HEK293T (cell line): ENCODE data around the gene TTLL11.

Experiments
- ELF4 ChIP-seq: fragments of 450-650 bp; IDR thresholded peaks from 2 replicates; pipeline ENCODE4 v1.6.1; 2017; ENCODE audit warnings: antibody characterized with exemption
- FOXA1 ChIP-seq: fragments of 450-650 bp; IDR thresholded peaks from 2 replicates; pipeline ENCODE4 v1.6.1; 2016; ENCODE audit warnings: mild to moderate bottlenecking
- FOXK2 ChIP-seq: fragments of 450-650 bp; IDR thresholded peaks from 2 replicates; pipeline ENCODE4 v1.6.1; 2016; ENCODE audit warnings: mild to moderate bottlenecking
- HDGF ChIP-seq: fragments of 450-650 bp; IDR thresholded peaks from 2 replicates; pipeline ENCODE4 v1.6.1; 2017; ENCODE audit warnings: antibody characterized with exemption, borderline replicate concordance
- NFRKB ChIP-seq: fragments of 450-650 bp; IDR thresholded peaks from 2 replicates; pipeline ENCODE4 v1.6.1; 2016; ENCODE audit warnings: mild to moderate bottlenecking, moderate library complexity
- SP1 ChIP-seq: fragments of 450-650 bp; IDR thresholded peaks from 2 replicates; pipeline ENCODE4 v1.6.1; 2017

DNA sequence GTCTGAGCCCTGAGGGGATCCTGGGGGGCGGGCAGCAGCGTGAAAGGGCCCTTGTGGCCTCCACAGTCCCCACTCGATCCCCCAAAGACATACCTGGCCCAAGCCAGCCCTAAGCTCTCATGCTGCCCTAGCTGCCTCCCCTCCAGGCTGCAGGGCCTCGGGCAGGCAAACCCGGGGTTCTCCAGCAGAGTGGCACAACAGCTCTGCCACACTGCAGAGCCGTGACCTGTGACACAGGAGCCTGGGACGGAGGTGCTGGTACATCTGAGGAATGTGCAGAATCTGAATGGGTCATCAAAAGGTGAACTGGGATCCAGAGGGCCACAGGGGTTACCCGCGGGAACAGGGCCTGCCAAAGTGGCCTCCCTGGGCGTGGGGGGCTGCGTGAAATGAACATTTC, 278.5 kb downstream of the TTLL11 start:
- TF ChIP-seq ELF4 (no peak), HDGF (no peak), FOXK2 (no peak), NFRKB (no peak), SP1 (no peak), FOXA1 (no peak)
